ENCODE measurements around the gene FAM120B.
"Not testable (repeated sequence)": the region's sequence is repeated elsewhere in the genome, so short reads cannot be mapped to it uniquely, and the experiment has no call there.

FAM120B gene

GRCh38 chr6:170394980-170395379 lies 88.4 kb downstream of the FAM120B start:
- DNase-seq = no peak

- DNase-seq = not testable (repeated sequence)
These were observed 92.3 kb downstream of the FAM120B start for GRCh38 chr6:170398743-170399369.

- not testable (repeated sequence) for DNase-seq
These were observed 93.5 kb downstream of the FAM120B start for GRCh38 chr6:170399955-170400558.

- no peak for DNase-seq
These were observed 95.9 kb downstream of the FAM120B start for GRCh38 chr6:170402318-170403040.

- no peak for DNase-seq
These were observed 96.9 kb downstream of the FAM120B start for GRCh38 chr6:170403451-170403850.

GRCh38 chr6:170404036-170404435 lies 97.5 kb downstream of the FAM120B start:
- no peak for DNase-seq

GRCh38 chr6:170404697-170405096 lies 98.1 kb downstream of the FAM120B start:
- DNase-seq = no peak

- no peak for DNase-seq
These were observed 98.9 kb downstream of the FAM120B start for GRCh38 chr6:170405311-170405975.

GRCh38 chr6:170407200-170407599 lies 100.6 kb downstream of the FAM120B start:
- no peak for DNase-seq

GRCh38 chr6:170407932-170408331 lies 101.4 kb downstream of the FAM120B start:
- DNase-seq = no peak

- not testable (repeated sequence) for DNase-seq
These were observed 103.2 kb downstream of the FAM120B start for GRCh38 chr6:170409746-170410145.

GRCh38 chr6:170410241-170410640 lies 103.7 kb downstream of the FAM120B start:
- no peak for DNase-seq

- DNase-seq = no peak
These were observed 108.8 kb downstream of the FAM120B start for GRCh38 chr6:170415318-170415717.

GRCh38 chr6:170416303-170416702 lies 109.7 kb downstream of the FAM120B start:
- no peak for DNase-seq

GRCh38 chr6:170416959-170417606 lies 110.5 kb downstream of the FAM120B start:
- DNase-seq = no peak

- no peak for DNase-seq
These were observed 111.3 kb downstream of the FAM120B start for GRCh38 chr6:170417881-170418280.

- DNase-seq = no peak
These were observed 113.7 kb downstream of the FAM120B start for GRCh38 chr6:170420283-170420682.

- DNase-seq = no peak
These were observed 114.5 kb downstream of the FAM120B start for GRCh38 chr6:170420791-170421776.

GRCh38 chr6:170421921-170422320 lies 115.4 kb downstream of the FAM120B start:
- DNase-seq = no peak

GRCh38 chr6:170423030-170423429 lies 116.5 kb downstream of the FAM120B start:
- no peak for DNase-seq

GRCh38 chr6:170423814-170424603 lies 117.5 kb downstream of the FAM120B start:
- no peak for DNase-seq
